Measurements from ENCODE around the gene POF1B. TPM values are rescaled to one million over a fixed set of nuclear protein-coding genes. Genes with fewer than 3 reads are reported as not detected.
A peak's percentile ranks its signal among the peaks of the same experiment; 100 is the strongest.
"Not testable (repeated sequence)": the region's sequence is repeated elsewhere in the genome, so short reads cannot be mapped to it uniquely, and the experiment has no call there.

Gene POF1B
- total RNA-seq (2014; rRNA removed; shearing (Covaris generic)), result 6.5 and 6.6 TPM in 2 replicates

GRCh38 chrX:85379174-85379907 is at the start of gene POF1B:
TSS of gene POF1B (minus strand) at chrX:85379665. CDS start at chrX:85379454, 211 bp downstream.
- no peaks in the 10 kb centered on the region for H3K9me3 ChIP-seq (replicated peaks)
- H3K27me3 ChIP-seq, result no peaks in the 10 kb centered on the region
- H3K4me3 ChIP-seq, result peak within 1 kb of the TSS; percentile 56
- H3K27ac ChIP-seq, result peak within 1 kb of the TSS; percentile 81
- DNase-seq, result peak; percentile 77 to 83
- no peaks in the 10 kb centered on the region for H3K36me3 ChIP-seq
- no peaks in the 10 kb centered on the region for H3K4me1 ChIP-seq

- Histone ChIP-seq H3K9me3 (replicated peaks) (no peaks in the 10 kb centered on the region), H3K36me3 (no peaks in the 10 kb centered on the region), H3K4me1 (no peaks in the 10 kb centered on the region), H3K4me3 (no peak overlapping the region), H3K27me3 (no peaks in the 10 kb centered on the region), H3K27ac (no peak overlapping the region)
- no peak for DNase-seq
Measured at GRCh38 chrX:85429066-85429465, 49.6 kb upstream of the POF1B start.

- no peak overlapping the region for H3K4me3 ChIP-seq
- no peak for DNase-seq
- no peaks in the 10 kb centered on the region for H3K4me1 ChIP-seq
- H3K36me3 ChIP-seq, result no peaks in the 10 kb centered on the region
- H3K9me3 ChIP-seq (replicated peaks), result no peaks in the 10 kb centered on the region
- H3K27me3 ChIP-seq, result no peaks in the 10 kb centered on the region
- no peak overlapping the region for H3K27ac ChIP-seq
Measured at GRCh38 chrX:85419293-85419692, 39.8 kb upstream of the POF1B start.

GRCh38 chrX:85391878-85392238 is 12.4 kb upstream of the POF1B start:
- H3K36me3 ChIP-seq, result no peaks in the 10 kb centered on the region
- DNase-seq, result no peak
- no peaks in the 10 kb centered on the region for H3K4me1 ChIP-seq
- H3K4me3 ChIP-seq, result no peak overlapping the region
- no peaks in the 10 kb centered on the region for H3K9me3 ChIP-seq (replicated peaks)
- H3K27ac ChIP-seq, result no peak overlapping the region
- H3K27me3 ChIP-seq, result no peaks in the 10 kb centered on the region

GRCh38 chrX:85391185-85391877 is 11.9 kb upstream of the POF1B start:
- no peak overlapping the region for H3K27ac ChIP-seq
- H3K36me3 ChIP-seq, result no peaks in the 10 kb centered on the region
- no peaks in the 10 kb centered on the region for H3K9me3 ChIP-seq (replicated peaks)
- no peak for DNase-seq
- H3K4me3 ChIP-seq, result no peak overlapping the region
- no peaks in the 10 kb centered on the region for H3K27me3 ChIP-seq
- no peaks in the 10 kb centered on the region for H3K4me1 ChIP-seq

GRCh38 chrX:85381602-85382001 is 2.1 kb upstream of the POF1B start:
- Histone ChIP-seq H3K27me3 (no peaks in the 10 kb centered on the region), H3K4me3 (no peak overlapping the region), H3K36me3 (no peaks in the 10 kb centered on the region), H3K4me1 (no peaks in the 10 kb centered on the region), H3K9me3 (replicated peaks) (no peaks in the 10 kb centered on the region), H3K27ac (no peak overlapping the region)
- DNase-seq, result no peak

GRCh38 chrX:85378461-85378860 is 1.0 kb downstream of the POF1B start:
- no peaks in the 10 kb centered on the region for H3K9me3 ChIP-seq (replicated peaks)
- no peaks in the 10 kb centered on the region for H3K36me3 ChIP-seq
- H3K4me1 ChIP-seq, result no peaks in the 10 kb centered on the region
- H3K27me3 ChIP-seq, result no peaks in the 10 kb centered on the region
- H3K4me3 ChIP-seq, result peak overlapping the region; percentile 56
- H3K27ac ChIP-seq, result peak overlapping the region; percentile 81
- DNase-seq, result peak in 1 of 2 experiments; percentile 1

- H3K36me3 ChIP-seq, result no peaks in the 10 kb centered on the region
- peak in 1 of 2 experiments; percentile 29 for DNase-seq
- H3K27me3 ChIP-seq, result no peaks in the 10 kb centered on the region
- H3K27ac ChIP-seq, result peak overlapping the region; percentile 62
- no peaks in the 10 kb centered on the region for H3K9me3 ChIP-seq (replicated peaks)
- peak overlapping the region; percentile 38 for H3K4me3 ChIP-seq
- H3K4me1 ChIP-seq, result no peaks in the 10 kb centered on the region
Measured at GRCh38 chrX:85375333-85375738, 4.1 kb downstream of the POF1B start.

- H3K27me3 ChIP-seq, result no peaks in the 10 kb centered on the region
- H3K9me3 ChIP-seq (replicated peaks), result no peaks in the 10 kb centered on the region
- H3K36me3 ChIP-seq, result no peaks in the 10 kb centered on the region
- no peaks in the 10 kb centered on the region for H3K4me1 ChIP-seq
- DNase-seq, result no peak
- H3K4me3 ChIP-seq, result no peak overlapping the region
- no peak overlapping the region for H3K27ac ChIP-seq
Measured at GRCh38 chrX:85365370-85365995, 14.0 kb downstream of the POF1B start.

- Histone ChIP-seq H3K9me3 (replicated peaks) (no peaks in the 10 kb centered on the region), H3K27me3 (no peaks in the 10 kb centered on the region), H3K4me3 (no peak overlapping the region), H3K27ac (no peak overlapping the region), H3K36me3 (no peaks in the 10 kb centered on the region), H3K4me1 (no peaks in the 10 kb centered on the region)
- DNase-seq, result no peak
Measured at GRCh38 chrX:85359051-85359450, 20.4 kb downstream of the POF1B start.

- no peak for DNase-seq
- Histone ChIP-seq H3K36me3 (no peaks in the 10 kb centered on the region), H3K4me3 (no peak overlapping the region), H3K4me1 (no peaks in the 10 kb centered on the region), H3K9me3 (replicated peaks) (no peaks in the 10 kb centered on the region), H3K27ac (no peak overlapping the region), H3K27me3 (no peaks in the 10 kb centered on the region)
Measured at GRCh38 chrX:85345523-85345922, 33.9 kb downstream of the POF1B start.

GRCh38 chrX:85327060-85327333 is 52.5 kb downstream of the POF1B start:
- Histone ChIP-seq H3K4me3 (no peak overlapping the region), H3K27ac (no peak overlapping the region), H3K36me3 (no peaks in the 10 kb centered on the region), H3K4me1 (no peaks in the 10 kb centered on the region), H3K27me3 (no peaks in the 10 kb centered on the region), H3K9me3 (replicated peaks) (no peaks in the 10 kb centered on the region)
- no peak for DNase-seq

- Histone ChIP-seq H3K36me3 (no peaks in the 10 kb centered on the region), H3K4me3 (no peak overlapping the region), H3K27ac (no peak overlapping the region), H3K27me3 (no peaks in the 10 kb centered on the region), H3K9me3 (replicated peaks) (no peaks in the 10 kb centered on the region), H3K4me1 (no peaks in the 10 kb centered on the region)
- no peak for DNase-seq
Measured at GRCh38 chrX:85326234-85327059, 53.0 kb downstream of the POF1B start.

- not testable (repeated sequence) for H3K9me3 ChIP-seq (replicated peaks); H3K36me3 ChIP-seq; DNase-seq
Measured at GRCh38 chrX:85311348-85311747, 68.1 kb downstream of the POF1B start.

GRCh38 chrX:85309717-85310116 is 69.7 kb downstream of the POF1B start:
- Histone ChIP-seq H3K9me3 (replicated peaks) (no peaks in the 10 kb centered on the region), H3K27ac (no peak overlapping the region), H3K36me3 (no peaks in the 10 kb centered on the region), H3K4me3 (no peak overlapping the region), H3K27me3 (no peaks in the 10 kb centered on the region), H3K4me1 (no peaks in the 10 kb centered on the region)
- DNase-seq, result peak in 1 of 2 experiments; percentile 4

More at GRCh38 chrX:85311348-85311747, 68.1 kb downstream of the POF1B start:
- not testable (repeated sequence) for H3K4me3 ChIP-seq, H3K4me1 ChIP-seq, H3K27ac ChIP-seq, H3K27me3 ChIP-seq

Data from SJCRH30 (cell line).